HG03135 (cell line): ENCODE data around the gene PRLHR.
"Not testable (repeated sequence)": the region's sequence is repeated elsewhere in the genome, so short reads cannot be mapped to it uniquely, and the experiment has no call there.

Experiments used
- ATAC-seq: cut with Tn5 transposase; IDR thresholded peaks from one replicate; pipeline ENCODE4 v1.9.1; 2021; ENCODE audit warnings: mild to moderate bottlenecking, moderate library complexity; ENCODE audit not compliant: unreplicated experiment

Gene PRLHR

GRCh38 chr10:118595598-118596425 lies at the start of gene PRLHR:
TSS of gene PRLHR (minus strand) at chr10:118595648. CDS start at chr10:118595244, 404 bp downstream.
- ATAC-seq: no peak

GRCh38 chr10:118642228-118642627 lies 46.8 kb upstream of the PRLHR start:
- ATAC-seq: no peak

GRCh38 chr10:118638680-118639079 lies 43.2 kb upstream of the PRLHR start:
- ATAC-seq: no peak

- ATAC-seq: no peak
Observed at GRCh38 chr10:118635674-118636402, 40.4 kb upstream of the PRLHR start.

GRCh38 chr10:118633786-118634185 lies 38.3 kb upstream of the PRLHR start:
- no peak for ATAC-seq

GRCh38 chr10:118629211-118629610 lies 33.8 kb upstream of the PRLHR start:
- no peak for ATAC-seq

- no peak for ATAC-seq
Observed at GRCh38 chr10:118628397-118628796, 32.9 kb upstream of the PRLHR start.

GRCh38 chr10:118626953-118627352 lies 31.5 kb upstream of the PRLHR start:
- ATAC-seq: no peak

- ATAC-seq: no peak
Observed at GRCh38 chr10:118625504-118625903, 30.1 kb upstream of the PRLHR start.

GRCh38 chr10:118624747-118625146 lies 29.3 kb upstream of the PRLHR start:
- ATAC-seq: no peak

GRCh38 chr10:118621304-118621942 lies 26.0 kb upstream of the PRLHR start:
- no peak for ATAC-seq

- ATAC-seq: not testable (repeated sequence)
Observed at GRCh38 chr10:118613863-118614262, 18.4 kb upstream of the PRLHR start.

GRCh38 chr10:118610577-118610976 lies 15.1 kb upstream of the PRLHR start:
- ATAC-seq: no peak

- ATAC-seq: no peak
Observed at GRCh38 chr10:118607768-118608354, 12.4 kb upstream of the PRLHR start.

- ATAC-seq: no peak
Observed at GRCh38 chr10:118605694-118606093, 10.2 kb upstream of the PRLHR start.

GRCh38 chr10:118596426-118597124 lies 1.1 kb upstream of the PRLHR start:
- ATAC-seq: no peak

- no peak for ATAC-seq
Observed at GRCh38 chr10:118595064-118595420, 406 bp downstream of the PRLHR start.

GRCh38 chr10:118594392-118595063 lies 920 bp downstream of the PRLHR start:
- no peak for ATAC-seq

GRCh38 chr10:118592675-118593330 lies 2.6 kb downstream of the PRLHR start:
- no peak for ATAC-seq

GRCh38 chr10:118590334-118590733 lies 5.1 kb downstream of the PRLHR start:
- no peak for ATAC-seq
